ENCODE data around the gene CXorf38. TPM values are rescaled to one million over a fixed set of nuclear protein-coding genes. Genes with fewer than 3 reads are reported as not detected.

The CXorf38 gene
- total and polyA plus RNA-seq, 2 of the 8 experiments (the other 6 are each of a cell fraction or from before 2014, with no cell fraction given) = 3.6 to 6.4 TPM

DNA sequence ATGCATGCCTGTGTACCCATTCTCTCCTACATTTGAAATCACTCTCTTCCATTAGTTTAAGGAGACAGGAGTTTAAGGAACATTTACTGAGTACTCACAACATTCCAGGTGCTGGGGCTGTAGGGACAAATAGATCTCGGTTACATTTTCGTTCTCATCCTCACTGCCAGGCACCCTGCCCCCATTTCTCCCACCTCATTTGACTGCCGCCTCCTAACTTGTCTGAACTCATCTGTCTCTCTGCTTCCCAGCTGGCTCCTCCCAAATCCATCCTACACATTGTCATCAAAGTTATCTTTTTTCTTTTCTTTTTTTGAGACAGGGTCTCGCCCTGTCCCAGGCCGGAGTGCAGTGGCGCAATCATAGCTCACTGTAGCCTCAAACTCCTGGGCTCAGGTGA, 43.9 kb downstream of the CXorf38 start:
- Histone ChIP-seq H3K36me3 (ENCODE audit: control insufficient read depth in 2 of 4, insufficient read depth in 4 of 4, low read length in 3 of 4) (peaks cover 0 to 11% (median 6%) of the 10 kb centered on the region in 4 experiments; a peak in 4 of 8 replicates), H3K14ac (ENCODE audit: insufficient read length) (no peak overlapping the region), H2BK5ac (ENCODE audit: low read depth, low read length) (no peak overlapping the region), H3K27ac (ENCODE audit: low read depth, low read length) (no peak overlapping the region), H4K5ac (ENCODE audit: insufficient read length, low read depth, low read length) (no peak overlapping the region), H3K9me3 (ENCODE audit: insufficient read depth in 2 of 2, low read depth in 1 of 2, low read length in 1 of 2) (no peaks in the 10 kb centered on the region), H4K20me1 (replicated peaks in 1 of 2; ENCODE audit: control insufficient read depth in 1 of 2, insufficient read depth in 2 of 2, low read length in 2 of 2) (no peaks in the 10 kb centered on the region), H2BK20ac (ENCODE audit: low read length) (no peak overlapping the region), H3K4me2 (ENCODE audit: insufficient read depth in 1 of 2, low read depth in 2 of 2, low read length in 2 of 2) (no peak overlapping the region), H4K8ac (ENCODE audit: extremely low read depth, insufficient read depth, low read length) (no peak overlapping the region), H3K18ac (ENCODE audit: extremely low read depth, low read length) (no peak overlapping the region), H3K27me3 (replicated peaks in 1 of 4; ENCODE audit: control insufficient read depth in 3 of 4, extremely low read depth in 1 of 4, insufficient read depth in 3 of 4, low read length in 3 of 4) (no peaks in the 10 kb centered on the region), H2AK5ac (ENCODE audit: low read depth, low read length) (no peak overlapping the region), H3K79me2 (ENCODE audit: control insufficient read depth in 1 of 2, insufficient read depth in 2 of 2, low read length in 2 of 2) (no peaks in the 10 kb centered on the region), H3K4ac (replicated peaks; ENCODE audit: insufficient read length, low read depth, low read length) (no peak overlapping the region), H4K91ac (replicated peaks; ENCODE audit: insufficient read length, low read length) (no peak overlapping the region), H2BK15ac (ENCODE audit: low read length) (no peak overlapping the region), H2BK12ac (ENCODE audit: low read depth, low read length) (no peak overlapping the region), H3K4me3 (ENCODE audit: extremely low read depth in 1 of 4, insufficient read depth in 2 of 4, low read depth in 3 of 4, low read length in 4 of 4) (no peak overlapping the region), H3K56ac (replicated peaks; ENCODE audit: insufficient read length, low read depth, low read length) (no peak overlapping the region), H3K79me1 (ENCODE audit: low read depth, low read length) (no peaks in the 10 kb centered on the region), H2BK120ac (replicated peaks; ENCODE audit: low read depth, low read length) (no peak overlapping the region), H2AFZ (ENCODE audit: low read length) (no peak overlapping the region), H3K23me2 (ENCODE audit: low read depth, low read length) (no peaks in the 10 kb centered on the region), H3K4me1 (replicated peaks in 1 of 4; ENCODE audit: control insufficient read depth in 3 of 4, insufficient read depth in 4 of 4, low read length in 3 of 4) (no peaks in the 10 kb centered on the region), H3K23ac (ENCODE audit: insufficient read length) (no peak overlapping the region), H3K9ac (replicated peaks in 1 of 4; ENCODE audit: extremely low read depth in 1 of 4, low read depth in 3 of 4, low read length in 3 of 4) (no peak overlapping the region)
- POLR2A ChIA-PET (ENCODE audit: partially characterized antibody) = no interaction called here
- CTCF ChIA-PET (ENCODE audit: partially characterized antibody) = interaction anchor here (0.6 kb wide), 1 partner anchor 17 kb away, joined by 3 read pairs; no protein-coding TSS in a partner anchor
- no peak for FAIRE-seq
- WGBS, 2 experiments (ENCODE audit: extremely low coverage in 1 of 2, insufficient coverage in 1 of 2, insufficient read length in 1 of 2, insufficient replicate concordance in 2 of 2, low coverage in 1 of 2, low lambda C conversion rate in 2 of 2, missing lambda C conversion rate in 1 of 2) = 89% methylated on average over 4 of the region's 6 CpGs; no CpG with 5 or more reads in 1 of the 2 experiments
- TF ChIP-seq GABPA (IDR thresholded peaks at IDR 0.05; ENCODE audit: borderline replicate concordance, insufficient read depth, low read length) (no peak), TAF7 (optimal IDR thresholded peaks at IDR 0.05; ENCODE audit: borderline replicate concordance, low read depth, low read length) (no peak), CHD2 (IDR thresholded peaks at IDR 0.05; ENCODE audit: low read length) (no peak), SIN3A (conservative IDR thresholded peaks at IDR 0.05 in 1 of 2, IDR thresholded peaks at IDR 0.05 in 1 of 2; ENCODE audit: low read depth in 1 of 2, low read length in 2 of 2) (no peak), POU5F1 (IDR thresholded peaks at IDR 0.05; ENCODE audit: low read depth, low read length) (no peak), RBBP5 (IDR thresholded peaks at IDR 0.05; ENCODE audit: borderline replicate concordance, low read depth, low read length) (no peak), KDM5A (IDR thresholded peaks at IDR 0.05; ENCODE audit: low read length) (no peak), RFX5 (IDR thresholded peaks at IDR 0.05; ENCODE audit: borderline replicate concordance, low read depth, low read length) (no peak), BRCA1 (IDR thresholded peaks at IDR 0.05; ENCODE audit: low read depth, low read length) (no peak), POLR2A (IDR thresholded peaks at IDR 0.05; ENCODE audit: control extremely low read depth in 1 of 2, low read depth in 2 of 2, low read length in 2 of 2) (no peak), SP2 (IDR thresholded peaks at IDR 0.05; ENCODE audit: low read length) (no peak)
- TF ChIP-seq, protein P1, sequence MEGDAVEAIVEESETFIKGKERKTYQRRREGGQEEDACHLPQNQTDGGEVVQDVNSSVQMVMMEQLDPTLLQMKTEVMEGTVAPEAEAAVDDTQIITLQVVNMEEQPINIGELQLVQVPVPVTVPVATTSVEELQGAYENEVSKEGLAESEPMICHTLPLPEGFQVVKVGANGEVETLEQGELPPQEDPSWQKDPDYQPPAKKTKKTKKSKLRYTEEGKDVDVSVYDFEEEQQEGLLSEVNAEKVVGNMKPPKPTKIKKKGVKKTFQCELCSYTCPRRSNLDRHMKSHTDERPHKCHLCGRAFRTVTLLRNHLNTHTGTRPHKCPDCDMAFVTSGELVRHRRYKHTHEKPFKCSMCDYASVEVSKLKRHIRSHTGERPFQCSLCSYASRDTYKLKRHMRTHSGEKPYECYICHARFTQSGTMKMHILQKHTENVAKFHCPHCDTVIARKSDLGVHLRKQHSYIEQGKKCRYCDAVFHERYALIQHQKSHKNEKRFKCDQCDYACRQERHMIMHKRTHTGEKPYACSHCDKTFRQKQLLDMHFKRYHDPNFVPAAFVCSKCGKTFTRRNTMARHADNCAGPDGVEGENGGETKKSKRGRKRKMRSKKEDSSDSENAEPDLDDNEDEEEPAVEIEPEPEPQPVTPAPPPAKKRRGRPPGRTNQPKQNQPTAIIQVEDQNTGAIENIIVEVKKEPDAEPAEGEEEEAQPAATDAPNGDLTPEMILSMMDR (IDR thresholded peaks at IDR 0.05; ENCODE audit: control extremely low read depth in 1 of 3, insufficient read depth in 1 of 3, low read depth in 1 of 3, low read length in 3 of 3) = no peak
- no peak for DNase-seq (ENCODE audit: low read depth in 1 of 2, low spot score in 2 of 2)

All from H1 (cell line).